Activated T-cell treated with anti-CD3 and anti-CD28 coated beads for 4 hours (primary cell): ENCODE measurements around the gene ILDR1.
"Not testable (repeated sequence)": the region's sequence is repeated elsewhere in the genome, so short reads cannot be mapped to it uniquely, and the experiment has no call there.

Experiments used
- DNase-seq: peaks from one replicate; pipeline ENCODE4 v3.0.0-alpha.2; 2020

ILDR1 gene

DNA sequence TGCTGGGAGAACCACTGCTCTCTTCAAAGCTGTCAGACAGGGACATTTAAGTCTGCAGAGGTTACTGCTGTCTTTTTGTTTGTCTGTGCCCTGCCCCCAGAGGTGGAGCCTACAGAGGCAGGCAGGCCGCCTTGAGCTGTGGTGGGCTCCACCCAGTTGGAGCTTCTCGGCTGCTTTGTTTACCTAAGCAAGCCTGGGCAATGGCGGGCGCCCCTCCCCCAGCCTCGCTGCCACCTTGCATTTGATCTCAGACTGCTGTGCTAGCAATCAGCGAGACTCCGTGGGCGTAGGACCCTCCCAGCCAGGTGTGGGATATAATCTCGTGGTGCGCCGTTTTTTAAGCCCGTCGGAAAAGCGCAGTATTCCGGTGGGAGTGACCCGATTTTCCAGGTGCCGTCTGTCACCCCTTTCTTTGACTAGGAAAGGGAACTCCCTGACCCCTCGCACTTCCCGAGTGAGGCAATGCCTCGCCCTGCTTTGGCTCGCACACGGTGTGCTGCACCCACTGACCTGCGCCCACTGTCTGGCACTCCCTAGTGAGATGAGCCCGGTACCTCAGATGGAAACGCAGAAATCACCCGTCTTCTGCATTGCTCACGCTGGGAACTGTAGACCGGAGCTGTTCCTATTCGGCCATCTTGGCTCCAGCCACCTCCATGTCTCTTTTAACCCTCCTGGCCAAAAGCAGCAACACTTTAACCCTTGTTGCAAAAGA is 83.7 kb downstream of the ILDR1 start:
- not testable (repeated sequence) for DNase-seq
